Endothelial cell of umbilical vein (primary cell): ENCODE measurements around the gene CCDC107.

Experiments
- MAX ChIP-seq: IDR thresholded peaks from 2 replicates; pipeline ENCODE4 v1.6.1; 2011; ENCODE audit not compliant: insufficient read depth, insufficient read length
- POLR2A ChIP-seq: IDR thresholded peaks from 2 replicates; pipeline ENCODE4 v1.6.1; 2012; ENCODE audit warnings: low read depth, mild to moderate bottlenecking, control low read depth, low read length

GRCh38 chr9:35680331-35681105, 22.4 kb downstream of the CCDC107 start:
- no peak for TF ChIP-seq MAX
- TF ChIP-seq POLR2A: no peak
